Measurements from ENCODE around the gene MRC2. TPM values are rescaled to one million over a fixed set of nuclear protein-coding genes. Genes with fewer than 3 reads are reported as not detected.

Gene MRC2
- polyA plus RNA-seq, 2 of the 4 experiments (the other 2 are of a cell fraction), result 20.2 to 57.3 TPM

GRCh38 chr17:62678214-62678919, 50.9 kb downstream of the MRC2 start (continued):
- no peak for TF ChIP-seq CEBPB (IDR thresholded peaks at IDR 0.05)

GRCh38 chr17:62679866-62680377, 52.5 kb downstream of the MRC2 start:
- TF ChIP-seq MYC (IDR thresholded peaks at IDR 0.05; ENCODE audit: borderline replicate concordance, low read length) (no peak), KDM5A (IDR thresholded peaks at IDR 0.05) (no peak), SMC3 (IDR thresholded peaks at IDR 0.05) (no peak), HDAC2 (IDR thresholded peaks at IDR 0.05) (no peak), SREBF2 (IDR thresholded peaks at IDR 0.05) (no peak), PBX3 (IDR thresholded peaks at IDR 0.05) (no peak), RCOR1 (IDR thresholded peaks at IDR 0.05; ENCODE audit: low read depth, low read length) (no peak), CBX8 (IDR thresholded peaks at IDR 0.05) (no peak), CBX2 (IDR thresholded peaks at IDR 0.05; ENCODE audit: borderline replicate concordance, low read depth) (no peak), EHF (CRISPR knock-in tag; IDR thresholded peaks at IDR 0.05) (no peak), ZSCAN20 (CRISPR knock-in tag; IDR thresholded peaks at IDR 0.05) (no peak), POLR2AphosphoS2 (conservative IDR thresholded peaks at IDR 0.05; ENCODE audit: low read length) (no peak), HOXB5 (CRISPR knock-in tag; IDR thresholded peaks at IDR 0.05) (no peak), NFE2L2 (conservative IDR thresholded peaks at IDR 0.05; ENCODE audit: low read length) (no peak), BCL3 (IDR thresholded peaks at IDR 0.05) (no peak), MAX (IDR thresholded peaks at IDR 0.05) (no peak)
- TF ChIP-seq, protein P1, sequence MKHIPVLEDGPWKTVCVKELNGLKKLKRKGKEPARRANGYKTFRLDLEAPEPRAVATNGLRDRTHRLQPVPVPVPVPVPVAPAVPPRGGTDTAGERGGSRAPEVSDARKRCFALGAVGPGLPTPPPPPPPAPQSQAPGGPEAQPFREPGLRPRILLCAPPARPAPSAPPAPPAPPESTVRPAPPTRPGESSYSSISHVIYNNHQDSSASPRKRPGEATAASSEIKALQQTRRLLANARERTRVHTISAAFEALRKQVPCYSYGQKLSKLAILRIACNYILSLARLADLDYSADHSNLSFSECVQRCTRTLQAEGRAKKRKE (CRISPR knock-in tag; IDR thresholded peaks at IDR 0.05; ENCODE audit: low read depth), result no peak
- no peaks in the 10 kb centered on the region for H3K4me1 ChIP-seq
- POLR2A ChIA-PET, result no interaction called here
- ATAC-seq, result no peak; a peak in 1 of 6 replicates
- no peak for FAIRE-seq
- H3K4me3 ChIP-seq, result no peak overlapping the region
- no peaks in the 10 kb centered on the region for H3K9me3 ChIP-seq
- no peak overlapping the region for H3K27ac ChIP-seq
- CTCF ChIA-PET, result interaction anchor here (4.3 to 13.1 kb wide), 2 partner anchors 7 to 10 kb away, joined by 28 to 178 read pairs; no protein-coding TSS in a partner anchor
- DNase-seq (ENCODE audit: low read depth in 1 of 2, low spot score in 1 of 2), result no peak
- H3K4me2 ChIP-seq, result no peak overlapping the region
- WGBS (ENCODE audit: missing lambda C conversion rate), result 91% methylated on average over 34 of the region's 37 CpGs

- Histone ChIP-seq H3K27ac (no peak overlapping the region), H3K4me3 (no peak overlapping the region), H3K9me3 (no peaks in the 10 kb centered on the region), H3K4me2 (no peak overlapping the region), H3K4me1 (no peaks in the 10 kb centered on the region)
- POLR2A ChIA-PET, result no interaction called here
- WGBS (ENCODE audit: missing lambda C conversion rate), result 94% methylated on average over 32 of the region's 36 CpGs
- CTCF ChIA-PET, result interaction anchor here (1.6 to 13.1 kb wide), 3 partner anchors 8 to 726 kb away, joined by 4 to 178 read pairs (median 28); no protein-coding TSS in a partner anchor
- TF ChIP-seq NFE2L2 (conservative IDR thresholded peaks at IDR 0.05; ENCODE audit: low read length), result no peak
- TF ChIP-seq HEYL (CRISPR knock-in tag; IDR thresholded peaks at IDR 0.05), result no peak
- TF ChIP-seq EHF (CRISPR knock-in tag; IDR thresholded peaks at IDR 0.05), result no peak
- TF ChIP-seq ZSCAN20 (CRISPR knock-in tag; IDR thresholded peaks at IDR 0.05), result no peak
- TF ChIP-seq, protein P1 (CRISPR knock-in tag; IDR thresholded peaks at IDR 0.05; ENCODE audit: low read depth), result no peak
- TF ChIP-seq RNF2 (IDR thresholded peaks at IDR 0.05; ENCODE audit: borderline replicate concordance, low read depth), result no peak
- TF ChIP-seq SMC3 (IDR thresholded peaks at IDR 0.05), result no peak
- TF ChIP-seq RCOR1 (IDR thresholded peaks at IDR 0.05; ENCODE audit: low read depth, low read length), result no peak
- no peak for TF ChIP-seq ZC3H11A (IDR thresholded peaks at IDR 0.05)
- no peak for TF ChIP-seq BCL3 (IDR thresholded peaks at IDR 0.05)
- TF ChIP-seq EP300 (IDR thresholded peaks at IDR 0.05), result no peak
- no peak for TF ChIP-seq RAD21 (conservative IDR thresholded peaks at IDR 0.05 in 1 of 2, IDR thresholded peaks at IDR 0.05 in 1 of 2)
- TF ChIP-seq, protein P2, sequence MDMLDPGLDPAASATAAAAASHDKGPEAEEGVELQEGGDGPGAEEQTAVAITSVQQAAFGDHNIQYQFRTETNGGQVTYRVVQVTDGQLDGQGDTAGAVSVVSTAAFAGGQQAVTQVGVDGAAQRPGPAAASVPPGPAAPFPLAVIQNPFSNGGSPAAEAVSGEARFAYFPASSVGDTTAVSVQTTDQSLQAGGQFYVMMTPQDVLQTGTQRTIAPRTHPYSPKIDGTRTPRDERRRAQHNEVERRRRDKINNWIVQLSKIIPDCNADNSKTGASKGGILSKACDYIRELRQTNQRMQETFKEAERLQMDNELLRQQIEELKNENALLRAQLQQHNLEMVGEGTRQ (IDR thresholded peaks at IDR 0.05), result no peak
- TF ChIP-seq HES2 (IDR thresholded peaks at IDR 0.05), result no peak
- no peak for TF ChIP-seq FOXS1 (CRISPR knock-in tag; IDR thresholded peaks at IDR 0.05)
- no peak for DNase-seq (ENCODE audit: low read depth in 1 of 2, low spot score in 1 of 2)
- ATAC-seq, result no peak
- no peak for FAIRE-seq
Observed at GRCh38 chr17:62680541-62681052, 53.1 kb downstream of the MRC2 start.

Measured in A549 (cell line).